ENCODE measurements around the gene MAP3K5. TPM values are rescaled to one million over a fixed set of nuclear protein-coding genes. Genes with fewer than 3 reads are reported as not detected.
"Not testable (repeated sequence)": the region's sequence is repeated elsewhere in the genome, so short reads cannot be mapped to it uniquely, and the experiment has no call there.

The MAP3K5 gene
- total RNA-seq, 1 donor from 2014 or later, result 15.7 TPM

GRCh38 chr6:136774228-136775041 lies 17.8 kb downstream of the MAP3K5 start:
- no peak for DNase-seq (ENCODE audit: low read depth)

- no peak for DNase-seq (ENCODE audit: low read depth)
Measured at GRCh38 chr6:136773473-136773796, 18.8 kb downstream of the MAP3K5 start.

- DNase-seq (ENCODE audit: low read depth), result no peak
Measured at GRCh38 chr6:136772685-136773472, 19.4 kb downstream of the MAP3K5 start.

- DNase-seq (ENCODE audit: low read depth), result no peak
Measured at GRCh38 chr6:136771306-136771705, 21.0 kb downstream of the MAP3K5 start.

- DNase-seq (ENCODE audit: low read depth), result no peak
Measured at GRCh38 chr6:136769759-136770158, 22.5 kb downstream of the MAP3K5 start.

GRCh38 chr6:136769124-136769523 lies 23.2 kb downstream of the MAP3K5 start:
- DNase-seq (ENCODE audit: low read depth), result no peak

- DNase-seq (ENCODE audit: low read depth), result no peak
Measured at GRCh38 chr6:136767570-136768309, 24.5 kb downstream of the MAP3K5 start.

GRCh38 chr6:136767103-136767502 lies 25.2 kb downstream of the MAP3K5 start:
- DNase-seq (ENCODE audit: low read depth), result no peak

- no peak for DNase-seq (ENCODE audit: low read depth)
Measured at GRCh38 chr6:136766274-136766673, 26.0 kb downstream of the MAP3K5 start.

GRCh38 chr6:136764517-136764993 lies 27.7 kb downstream of the MAP3K5 start:
- DNase-seq (ENCODE audit: low read depth), result no peak

- no peak for DNase-seq (ENCODE audit: low read depth)
Measured at GRCh38 chr6:136763716-136764516, 28.4 kb downstream of the MAP3K5 start.

GRCh38 chr6:136763255-136763654 lies 29.0 kb downstream of the MAP3K5 start:
- no peak for DNase-seq (ENCODE audit: low read depth)

GRCh38 chr6:136762022-136762975 lies 30.0 kb downstream of the MAP3K5 start:
- no peak for DNase-seq (ENCODE audit: low read depth)

GRCh38 chr6:136761227-136761922 lies 30.9 kb downstream of the MAP3K5 start:
- peak; percentile 42 for DNase-seq (ENCODE audit: low read depth)

GRCh38 chr6:136760781-136761180 lies 31.5 kb downstream of the MAP3K5 start:
- DNase-seq (ENCODE audit: low read depth), result not testable (repeated sequence)

- no peak for DNase-seq (ENCODE audit: low read depth)
Measured at GRCh38 chr6:136757150-136757549, 35.1 kb downstream of the MAP3K5 start.

- no peak for DNase-seq (ENCODE audit: low read depth)
Measured at GRCh38 chr6:136754820-136755219, 37.5 kb downstream of the MAP3K5 start.

GRCh38 chr6:136753624-136754023 lies 38.7 kb downstream of the MAP3K5 start:
- DNase-seq (ENCODE audit: low read depth), result no peak

- no peak for DNase-seq (ENCODE audit: low read depth)
Measured at GRCh38 chr6:136752554-136752953, 39.7 kb downstream of the MAP3K5 start.
